Measurements from ENCODE around the gene PRR23C.
"Not testable (repeated sequence)": the region's sequence is repeated elsewhere in the genome, so short reads cannot be mapped to it uniquely, and the experiment has no call there.

The PRR23C gene

DNA sequence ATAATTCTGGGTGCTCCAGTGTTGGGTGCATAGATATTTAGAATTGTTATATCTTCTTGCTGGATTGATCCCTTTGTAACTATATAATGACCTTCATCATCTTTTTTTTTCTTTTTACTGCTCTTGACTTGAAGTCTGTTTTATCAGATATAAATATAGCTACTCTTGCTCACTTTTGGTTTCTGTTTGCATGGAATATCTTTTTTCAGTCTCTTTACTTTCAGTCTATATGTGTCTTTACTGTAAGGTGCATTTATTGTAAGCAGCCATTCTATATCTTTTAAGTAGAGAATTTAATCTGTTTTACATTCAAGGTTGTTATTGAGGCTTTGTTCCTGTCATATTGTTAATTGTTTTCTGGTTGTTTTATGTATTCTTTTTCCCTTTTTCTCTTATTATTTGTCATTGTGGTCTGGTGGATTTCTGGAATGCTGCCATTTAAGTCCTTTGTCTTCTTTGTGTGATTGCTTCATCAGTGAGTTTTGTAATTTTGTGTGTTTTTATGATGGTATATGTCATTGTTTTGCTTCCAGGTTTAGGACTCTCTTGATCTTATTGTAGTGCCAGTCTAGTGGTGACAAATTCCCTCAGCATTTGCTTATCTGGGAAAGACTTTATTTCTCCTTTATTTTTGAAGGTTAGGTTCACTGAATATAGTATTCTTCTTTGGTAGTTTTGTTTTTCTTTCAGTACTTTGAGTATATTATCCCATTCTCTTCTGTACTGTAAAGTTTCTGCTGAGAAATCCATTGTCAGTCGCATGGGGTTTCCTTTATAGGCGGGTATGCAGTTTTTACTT lies 8.3 kb upstream of the PRR23C start:
- TF ChIP-seq, protein P1, sequence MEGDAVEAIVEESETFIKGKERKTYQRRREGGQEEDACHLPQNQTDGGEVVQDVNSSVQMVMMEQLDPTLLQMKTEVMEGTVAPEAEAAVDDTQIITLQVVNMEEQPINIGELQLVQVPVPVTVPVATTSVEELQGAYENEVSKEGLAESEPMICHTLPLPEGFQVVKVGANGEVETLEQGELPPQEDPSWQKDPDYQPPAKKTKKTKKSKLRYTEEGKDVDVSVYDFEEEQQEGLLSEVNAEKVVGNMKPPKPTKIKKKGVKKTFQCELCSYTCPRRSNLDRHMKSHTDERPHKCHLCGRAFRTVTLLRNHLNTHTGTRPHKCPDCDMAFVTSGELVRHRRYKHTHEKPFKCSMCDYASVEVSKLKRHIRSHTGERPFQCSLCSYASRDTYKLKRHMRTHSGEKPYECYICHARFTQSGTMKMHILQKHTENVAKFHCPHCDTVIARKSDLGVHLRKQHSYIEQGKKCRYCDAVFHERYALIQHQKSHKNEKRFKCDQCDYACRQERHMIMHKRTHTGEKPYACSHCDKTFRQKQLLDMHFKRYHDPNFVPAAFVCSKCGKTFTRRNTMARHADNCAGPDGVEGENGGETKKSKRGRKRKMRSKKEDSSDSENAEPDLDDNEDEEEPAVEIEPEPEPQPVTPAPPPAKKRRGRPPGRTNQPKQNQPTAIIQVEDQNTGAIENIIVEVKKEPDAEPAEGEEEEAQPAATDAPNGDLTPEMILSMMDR (IDR thresholded peaks at IDR 0.05; ENCODE audit: extremely low read depth, missing control alignments) = no peak
- DNase-seq (ENCODE audit: low spot score) = no peak

DNA sequence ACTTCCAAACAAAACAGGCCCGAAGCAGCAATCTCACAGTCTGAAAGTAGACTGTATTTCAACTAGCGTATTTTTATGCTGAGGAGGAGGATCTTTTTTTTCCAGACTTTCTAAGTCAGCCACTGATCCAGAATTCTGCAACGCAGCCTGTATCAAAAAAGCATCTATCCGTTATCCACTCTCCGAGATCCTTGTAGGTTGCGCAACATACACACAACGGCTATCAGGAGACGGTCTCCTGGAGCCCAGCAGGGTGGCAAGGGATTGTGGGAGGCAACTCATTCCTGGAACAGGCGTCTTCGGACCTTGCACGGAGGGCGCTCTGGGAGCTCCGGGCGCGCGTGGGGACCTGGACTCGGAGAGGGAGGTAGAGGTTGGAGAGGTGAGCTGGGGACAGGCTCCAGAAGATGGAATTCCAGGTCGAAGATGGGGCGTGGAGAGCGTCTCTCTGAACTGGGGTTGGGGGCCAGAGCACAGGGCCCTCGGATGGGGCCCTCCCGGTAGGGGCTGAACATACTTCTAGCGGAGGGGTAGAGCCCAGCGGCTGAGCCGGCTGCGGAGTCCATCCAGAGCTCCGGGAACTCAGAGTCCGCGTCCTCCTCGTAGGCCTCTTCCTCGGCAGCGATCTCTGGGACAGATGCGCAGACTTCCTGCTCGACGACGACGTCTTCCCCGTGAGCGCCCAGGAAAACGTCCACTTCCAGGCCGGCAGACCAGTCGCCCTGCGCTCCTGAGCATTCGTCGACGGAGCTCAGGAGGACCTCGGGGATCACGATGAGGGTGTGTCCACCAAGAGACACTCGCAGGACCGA lies 932 bp downstream of the PRR23C start:
- TF ChIP-seq, protein P1 (IDR thresholded peaks at IDR 0.05; ENCODE audit: extremely low read depth, missing control alignments) = no peak
- no peak for DNase-seq (ENCODE audit: low spot score)

DNA sequence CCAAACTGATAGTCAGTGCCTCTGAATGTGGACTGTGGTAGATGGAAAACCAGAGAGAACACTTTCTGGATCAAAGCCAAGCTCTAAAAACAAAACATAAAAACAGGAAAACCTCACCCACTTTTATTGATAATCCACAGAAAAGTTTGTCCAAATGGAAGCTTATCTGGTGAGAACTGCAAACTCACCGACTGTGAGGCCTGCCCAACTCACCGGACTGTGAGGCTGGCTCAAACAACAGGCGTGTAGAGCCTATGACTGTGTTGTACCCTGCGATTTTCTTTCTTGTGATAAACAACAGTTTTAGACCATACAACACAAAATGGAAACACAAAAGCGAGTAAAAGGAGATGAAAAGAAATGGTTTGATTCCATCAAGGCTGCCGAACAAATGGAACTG lies 7.2 kb downstream of the PRR23C start:
- no peak for DNase-seq (ENCODE audit: low spot score)
- TF ChIP-seq, protein P1 (IDR thresholded peaks at IDR 0.05; ENCODE audit: extremely low read depth, missing control alignments) = no peak

DNA sequence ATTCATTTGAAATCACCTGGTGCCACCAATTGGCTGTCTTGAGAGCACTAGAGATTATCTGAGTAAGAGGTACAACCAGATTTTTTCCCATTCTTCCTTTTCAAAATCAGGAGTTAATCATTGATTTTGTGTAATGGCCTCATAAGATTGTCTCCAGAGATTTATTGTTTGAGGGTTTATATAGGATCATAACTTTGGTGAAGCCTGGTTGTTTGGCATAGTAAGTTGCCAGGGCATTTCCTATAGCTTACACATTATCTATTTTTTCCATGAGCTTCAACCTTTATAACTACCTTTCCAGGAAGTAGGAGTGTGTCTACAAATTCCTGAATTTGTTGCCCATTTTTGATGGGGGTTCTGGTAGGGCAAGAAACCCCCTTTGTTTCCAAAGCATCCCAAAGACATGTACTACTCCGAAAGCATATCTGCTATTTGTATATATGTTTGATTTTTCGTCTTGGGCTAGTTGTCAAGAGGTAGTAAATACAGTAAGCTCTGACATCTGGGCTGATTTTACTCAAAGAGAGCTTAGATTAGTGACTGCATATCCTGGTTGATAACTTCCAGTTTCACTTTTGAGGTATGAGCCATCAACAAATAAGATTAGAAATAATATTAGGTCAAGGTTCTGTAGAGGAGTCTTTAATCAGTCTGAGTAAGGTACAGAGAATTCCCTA lies 12.2 kb downstream of the PRR23C start:
- TF ChIP-seq, protein P1 (IDR thresholded peaks at IDR 0.05; ENCODE audit: extremely low read depth, missing control alignments) = no peak
- DNase-seq (ENCODE audit: low spot score) = no peak

DNA sequence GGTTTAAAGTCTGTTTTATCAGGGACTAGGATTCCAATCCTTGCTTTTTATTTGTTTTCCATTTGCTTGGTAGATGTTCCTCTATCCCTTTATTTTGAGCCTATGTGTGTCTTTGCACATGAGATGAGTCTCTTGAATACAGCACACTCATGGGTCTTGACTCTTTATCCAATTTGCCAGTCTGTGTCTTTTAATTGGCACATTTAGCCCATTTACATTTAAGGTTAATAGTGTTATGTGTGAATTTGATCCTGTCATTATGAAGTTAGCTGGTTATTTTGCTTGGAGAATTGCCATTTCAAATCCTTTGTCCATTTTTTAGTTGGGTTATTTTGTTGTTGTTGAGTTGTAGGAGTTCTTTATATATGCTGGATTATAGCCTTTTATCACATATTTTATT lies 14.1 kb downstream of the PRR23C start:
- DNase-seq (ENCODE audit: low spot score) = not testable (repeated sequence)

DNA sequence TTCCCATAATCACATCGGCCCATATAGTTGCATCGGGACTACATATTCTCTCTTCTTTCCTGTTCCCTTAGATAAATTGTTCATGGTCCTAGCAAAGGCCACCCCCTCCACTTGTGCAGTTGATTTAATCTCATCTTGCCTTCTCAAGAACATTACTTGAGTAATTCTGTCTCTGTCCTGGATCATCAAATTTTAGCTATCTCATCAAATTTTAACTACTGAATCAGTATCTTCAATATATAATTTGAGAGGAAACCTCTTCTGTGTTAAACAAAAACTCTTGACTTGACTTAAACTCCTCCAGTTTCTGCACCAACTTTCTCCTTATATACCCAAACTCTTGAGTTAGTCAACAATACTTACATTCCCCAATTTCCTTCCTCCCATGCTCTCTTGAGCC lies 19.7 kb downstream of the PRR23C start:
- TF ChIP-seq, protein P1 (IDR thresholded peaks at IDR 0.05; ENCODE audit: extremely low read depth, missing control alignments) = no peak

DNA sequence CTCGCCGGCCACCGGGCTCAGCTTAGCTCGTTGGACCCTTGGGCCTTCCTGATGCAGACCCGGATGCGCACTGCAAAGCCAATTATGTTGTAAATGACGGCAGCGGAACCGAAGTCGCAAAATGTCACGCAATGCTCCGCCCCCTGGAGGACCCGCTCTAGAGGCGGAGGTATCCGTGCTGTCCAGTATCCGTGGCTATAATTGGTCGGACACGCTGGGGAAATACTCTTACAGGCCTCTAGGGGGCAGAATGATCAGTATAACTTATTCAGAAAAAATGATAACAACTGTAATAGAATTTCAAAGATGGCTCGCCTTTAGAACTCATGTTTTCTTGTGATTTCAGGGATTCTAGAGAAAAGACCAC lies 23.8 kb downstream of the PRR23C start, which contains the start of gene PRR23B:
PRR23B (minus strand) TSS at position 59 of the 367 bp plus-strand sequence. CDS start 265 bp downstream, outside the sequence.
- no peak for DNase-seq (ENCODE audit: low spot score)

More for the DNA sequence above, 19.7 kb downstream of the PRR23C start:
- no peak for DNase-seq (ENCODE audit: low spot score)

More for the DNA sequence above, 23.8 kb downstream of the PRR23C start, which contains the start of gene PRR23B:
- TF ChIP-seq, protein P1 (IDR thresholded peaks at IDR 0.05; ENCODE audit: extremely low read depth, missing control alignments) = no peak
